ENCODE data around the gene DOC2A.

- no peak for TF ChIP-seq CTCF (IDR thresholded peaks at IDR 0.05; ENCODE audit: low read depth, low read length)
- TF ChIP-seq MAX (IDR thresholded peaks at IDR 0.05; ENCODE audit: low read depth, low read length): no peak
- no peak for TF ChIP-seq POLR2A (IDR thresholded peaks at IDR 0.05; ENCODE audit: extremely low read depth, insufficient read length)
- TF ChIP-seq MYC (IDR thresholded peaks at IDR 0.05; ENCODE audit: low read depth, low read length): no peak
Observed at GRCh38 chr16:29978564-29979270, 32.1 kb downstream of the DOC2A start.
